Left cardiac atrium (tissue), 4 donors: Measurements from ENCODE around the gene SAE1. TPM values are rescaled to one million over a fixed set of nuclear protein-coding genes. Genes with fewer than 3 reads are reported as not detected.

Experiments used
- ATAC-seq, 2 donors: fragments of 200-7000 bp; cut with Tn5 transposase; one replicate each; pipeline ENCODE4 v1.9.1; 2020; ENCODE audit warnings: mild to moderate bottlenecking in 2 of 2, moderate library complexity in 2 of 2
- DNase-seq: peaks from one replicate; pipeline ENCODE4 v3.0.0-alpha.2; 2020
- intact Hi-C, 2 donors: fragments of 100-400 bp; cut with DNase I; formaldehyde crosslinking; loops; one replicate each; pipeline versions ENCODE4 v1.14.1 to v1.15.1; 2022 to 2023
- total RNA-seq, 2 donors: library from RNA; stranded (reverse); fragmentation: NEBNext Ultra II Directional; extraction: Animal tissue kit (Norgen Biotek cat#: 25700); gene quantifications; one replicate each; pipeline ENCODE4 v1.2.1, GENCODE V29; 2021
- donor health status: DM: no; HTN: yes; CAD: no.
- donor health status: DM: no; HTN: yes; CAD: no; lungs with severe emphysema.
- donor health status: DM: yes; HTN: yes; CAD: no.
- donor health status: Dilated cardiomyopathy.

Gene SAE1
- total RNA-seq, 2 donors from 2014 or later: 50.1 to 54.7 TPM

- DNase-seq (no peak), ATAC-seq (no peak)
- intact Hi-C loops: no loop called here
These were observed 28.1 kb upstream of the SAE1 start for GRCh38 chr19:47102346-47103060.

- DNase-seq: no peak
- ATAC-seq: no peak
- intact Hi-C loops: no loop called here
These were observed 26.0 kb upstream of the SAE1 start for GRCh38 chr19:47104680-47105079.

GRCh38 chr19:47105874-47106273 lies 24.8 kb upstream of the SAE1 start:
- DNase-seq (no peak), ATAC-seq (no peak)
- intact Hi-C loops: no loop called here

DNA sequence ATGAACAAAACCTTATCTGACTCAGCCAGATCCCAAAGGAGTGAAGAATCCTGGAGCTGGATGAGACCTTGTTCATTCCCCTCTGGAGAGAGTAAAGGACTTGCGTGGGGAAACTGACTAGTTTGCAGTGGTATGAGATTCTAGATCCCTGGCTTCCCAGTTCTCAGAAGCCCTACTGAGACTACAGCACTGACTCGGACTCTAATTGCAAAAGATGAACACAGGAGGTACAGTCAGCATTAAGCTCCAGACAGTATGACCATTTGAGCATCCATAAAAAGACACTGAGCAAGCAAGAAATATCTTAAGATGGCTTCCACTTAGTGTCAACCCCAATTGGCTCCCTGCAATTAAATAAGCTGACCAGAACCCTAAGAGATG lies 23.8 kb upstream of the SAE1 start:
- intact Hi-C loops: no loop called here
- peak in 1 of 2 donors; percentile 5 for ATAC-seq
- no peak for DNase-seq

GRCh38 chr19:47107202-47107952 lies 23.3 kb upstream of the SAE1 start:
- intact Hi-C loops: no loop called here
- DNase-seq: no peak
- ATAC-seq: no peak

GRCh38 chr19:47107953-47108746 lies 22.5 kb upstream of the SAE1 start:
- ATAC-seq: no peak
- intact Hi-C loops: no loop called here
- no peak for DNase-seq

GRCh38 chr19:47109177-47109540 lies 21.5 kb upstream of the SAE1 start:
- no peak for ATAC-seq

GRCh38 chr19:47109541-47110375 lies 20.9 kb upstream of the SAE1 start:
- intact Hi-C loops: no loop called here
- ATAC-seq (no peak), DNase-seq (no peak)

More at GRCh38 chr19:47109177-47109540, 21.5 kb upstream of the SAE1 start:
- DNase-seq: no peak
- intact Hi-C loops: no loop called here

DNA sequence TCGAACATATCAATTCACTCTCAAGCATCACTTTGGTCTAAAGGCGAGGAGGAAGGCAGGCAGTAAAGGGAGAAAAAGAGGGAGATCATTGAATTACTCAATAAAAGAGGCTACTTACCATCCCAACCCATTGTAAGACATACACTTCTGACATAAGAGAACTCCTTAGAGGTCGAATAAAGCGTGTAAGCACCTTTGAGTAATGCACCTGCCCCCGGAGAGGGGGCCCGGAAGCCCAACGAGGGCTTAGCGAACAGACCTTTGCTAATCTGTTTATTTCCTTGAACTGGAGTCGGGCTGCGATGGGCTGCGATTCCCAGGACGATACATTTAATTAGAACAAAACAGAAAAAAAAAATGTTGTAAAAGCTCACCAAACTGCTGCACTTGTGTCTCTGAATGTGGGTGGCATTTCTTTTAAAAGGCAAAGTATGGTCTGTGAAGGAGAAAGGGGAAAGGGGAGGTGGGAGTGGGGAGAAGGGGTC lies 20.1 kb upstream of the SAE1 start:
- ATAC-seq (no peak), DNase-seq (no peak)
- intact Hi-C loops: no loop called here

DNA sequence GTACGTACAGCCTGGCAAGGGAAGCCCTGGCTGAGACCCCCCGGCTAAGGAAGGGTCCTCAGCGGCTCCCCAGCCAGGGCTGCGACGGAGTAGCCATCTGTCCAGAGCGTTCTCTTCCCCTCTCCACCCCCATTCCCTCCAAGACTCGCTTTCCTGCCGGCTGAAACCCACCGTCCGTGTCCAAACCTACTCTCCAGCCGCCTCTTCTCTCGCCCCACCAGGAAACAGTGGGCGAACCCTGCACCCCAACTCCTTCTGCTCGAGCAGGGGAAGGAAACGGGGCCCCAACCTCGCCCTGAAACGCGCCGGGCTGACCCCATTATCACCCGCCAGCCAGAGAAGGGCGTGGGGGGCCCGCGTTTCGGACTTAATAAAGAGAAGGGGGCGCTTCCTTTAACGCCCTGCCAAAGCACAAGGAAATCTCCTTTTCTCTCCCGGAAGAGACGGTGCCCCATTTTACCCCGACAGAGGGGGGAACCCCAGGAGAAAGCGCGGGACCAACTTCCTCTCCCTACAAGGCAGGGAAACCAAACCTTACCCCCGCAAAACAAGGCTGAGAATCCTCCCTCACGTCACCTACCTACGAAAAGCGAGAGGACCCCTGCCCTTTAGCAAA lies 19.5 kb upstream of the SAE1 start:
- intact Hi-C loops: no loop called here
- DNase-seq: peak; percentile 30

DNA sequence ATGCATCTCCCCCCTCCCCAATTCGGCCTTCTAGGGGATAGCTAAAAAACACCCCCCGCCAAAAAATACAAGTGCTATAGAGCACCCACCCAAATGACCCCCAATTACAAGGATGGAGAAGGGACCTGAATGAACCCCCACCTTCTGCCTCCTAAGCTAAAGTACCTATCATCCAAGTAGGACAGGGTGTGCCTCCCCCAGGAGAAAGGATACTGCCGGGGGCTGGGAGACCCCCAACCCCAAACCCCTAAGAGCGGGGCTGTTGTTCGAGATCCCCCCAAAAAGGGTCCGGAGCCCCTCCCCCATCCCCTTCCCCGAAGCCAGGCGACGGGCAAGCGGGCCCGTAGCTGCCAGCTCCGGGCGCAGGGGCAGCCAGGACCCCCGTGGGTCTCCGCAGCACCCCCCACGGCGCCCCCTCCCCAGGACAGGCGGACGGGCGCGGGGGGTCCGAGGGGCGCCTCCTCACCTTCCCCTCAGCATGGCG lies 18.9 kb upstream of the SAE1 start:
- ATAC-seq: no peak
- intact Hi-C loops: no loop called here
- DNase-seq: no peak

More for the DNA sequence above, 19.5 kb upstream of the SAE1 start:
- no peak for ATAC-seq

- intact Hi-C loops: no loop called here
These were observed 18.3 kb upstream of the SAE1 start for GRCh38 chr19:47112166-47112996.

DNA sequence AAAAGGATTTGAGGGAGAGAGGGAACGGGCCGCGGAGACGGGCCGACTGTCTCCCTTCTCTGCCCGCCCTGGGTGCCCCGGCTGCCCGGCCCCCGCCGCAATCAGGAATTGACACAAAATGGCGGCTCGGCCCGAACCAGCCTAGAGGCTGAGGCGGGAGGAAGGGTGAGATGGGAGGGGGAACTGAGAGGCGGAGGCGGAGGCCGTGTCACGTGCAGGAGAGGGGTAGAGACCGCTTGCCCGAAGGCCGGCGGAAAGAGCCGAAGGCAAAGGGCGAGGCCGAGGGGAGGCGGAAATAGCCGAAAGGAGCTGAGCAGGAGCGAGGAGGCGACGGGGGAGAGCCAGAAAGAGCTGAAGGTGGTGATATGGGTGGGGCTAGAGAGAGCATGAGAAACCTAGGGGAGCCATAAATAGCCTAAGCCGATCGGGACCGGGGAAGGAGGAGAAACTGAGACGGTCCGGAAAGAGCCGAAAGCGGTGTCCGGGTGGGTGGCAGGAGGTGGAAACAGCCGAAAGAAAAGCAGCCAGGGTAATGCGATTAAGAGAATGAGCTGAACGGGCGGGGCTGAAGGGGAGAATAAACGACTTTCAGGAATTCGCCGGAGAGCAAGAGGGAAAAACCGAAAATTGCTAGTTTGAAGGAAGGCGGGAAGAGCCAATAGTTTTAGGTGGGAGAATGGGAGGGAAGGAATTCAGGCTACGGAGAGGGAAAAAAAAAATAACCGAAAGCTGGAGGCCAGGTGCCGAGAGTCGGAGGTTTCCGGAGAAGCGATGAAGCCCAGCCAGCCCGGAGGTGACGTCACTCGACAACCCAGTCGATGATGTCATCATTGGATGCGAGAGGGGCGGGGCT lies 17.4 kb upstream of the SAE1 start, which contains the start of gene ZC3H4:
Gene ZC3H4 (minus strand): TSS at position 780 of the 853 bp plus-strand sequence. CDS start 1,192 bp downstream, outside the sequence.
- intact Hi-C loops: no loop called here
- DNase-seq (peak; percentile 99), ATAC-seq (peak; percentile 94 to 96)

More at GRCh38 chr19:47112166-47112996, 18.3 kb upstream of the SAE1 start:
- ATAC-seq (peak; percentile 64 to 73), DNase-seq (peak; percentile 93)

DNA sequence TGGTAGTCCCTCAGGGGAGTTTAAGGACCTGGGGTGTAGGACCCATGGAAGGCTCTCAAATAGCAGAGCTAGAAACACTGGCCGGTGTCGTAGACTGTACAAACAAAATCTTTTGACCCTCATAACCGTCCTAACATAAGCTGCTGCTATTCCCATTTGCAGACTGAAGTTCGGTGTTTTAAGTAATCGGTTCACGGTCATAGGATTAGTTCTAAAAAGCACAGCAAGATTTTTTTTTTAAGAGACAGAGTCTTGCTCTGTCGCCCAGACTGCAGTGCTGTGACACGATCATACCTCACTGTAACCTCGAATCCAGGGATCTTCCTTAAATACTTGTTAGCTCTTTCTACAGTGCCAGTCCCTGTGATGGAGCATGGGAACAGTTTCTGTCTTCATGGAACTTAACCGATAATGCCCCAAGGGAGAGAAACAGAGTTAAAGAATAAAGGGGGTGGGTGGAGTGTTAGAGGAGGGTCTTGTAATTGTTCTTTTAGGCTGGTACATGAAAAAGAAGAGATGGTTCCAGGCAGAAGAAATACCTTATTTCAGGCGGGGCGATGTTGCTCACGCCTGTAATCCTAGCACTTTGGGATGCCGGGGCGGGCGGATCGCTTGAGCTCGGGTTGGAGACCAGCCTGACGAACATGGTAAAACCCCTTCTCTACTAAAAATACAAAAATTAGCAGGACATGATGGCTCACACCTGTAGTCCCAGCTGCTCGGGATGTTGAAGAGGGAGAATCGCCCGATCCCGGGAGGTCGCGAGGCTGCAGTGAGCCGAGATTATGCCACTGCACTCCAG lies 16.6 kb upstream of the SAE1 start:
- intact Hi-C loops: no loop called here
- ATAC-seq (no peak), DNase-seq (no peak)

- no peak for DNase-seq
- no peak for ATAC-seq
- intact Hi-C loops: loop anchor here (10.0 kb wide), 1 partner anchor 86 kb away; no protein-coding TSS in a partner anchor
These were observed 10.1 kb upstream of the SAE1 start for GRCh38 chr19:47120470-47121067.
